Measurements from ENCODE around the gene XPNPEP3. TPM values are rescaled to one million over a fixed set of nuclear protein-coding genes. Genes with fewer than 3 reads are reported as not detected.

The XPNPEP3 gene
- total RNA-seq, 2 donors from 2014 or later, result 27.6 to 32.7 TPM

- Histone ChIP-seq H3K9me3 (ENCODE audit: control insufficient read depth, low read length) (no peaks in the 10 kb centered on the region), H3K36me3 (ENCODE audit: control insufficient read depth, insufficient read depth, low read length) (peaks cover 55% of the 10 kb centered on the region), H3K9ac (ENCODE audit: extremely low read depth, low read length, poor library complexity, severe bottlenecking) (peak overlapping the region; percentile 99), H3K27ac (ENCODE audit: low read depth, low read length) (no peak overlapping the region), H3K27me3 (ENCODE audit: control insufficient read depth, insufficient read depth, low read length, poor library complexity, severe bottlenecking) (no peaks in the 10 kb centered on the region), H3K4me3 (ENCODE audit: low read length) (peak overlapping the region; percentile 95), H3K4me1 (ENCODE audit: control insufficient read depth, insufficient read depth, low read length) (peaks cover 13% of the 10 kb centered on the region)
- Mint-ChIP-seq H3K27ac (peak overlapping the region; percentile 71), H3K9me3 (no peaks in the 10 kb centered on the region), H3K4me3 (peak overlapping the region; percentile 95), H3K36me3 (ENCODE audit: low read depth) (peaks cover 17% of the 10 kb centered on the region), H3K27me3 (ENCODE audit: insufficient read depth) (no peaks in the 10 kb centered on the region), H3K4me1 (peaks cover 43% of the 10 kb centered on the region)
- WGBS, 2 experiments (ENCODE audit: insufficient coverage in 1 of 2, insufficient read length in 1 of 2), result 94 to 100% methylated on average over 1 to 2 of the region's 3 CpGs
- no peak for DNase-seq
- no peak for TF ChIP-seq CTCF (conservative IDR thresholded peaks at IDR 0.05)
These were observed 3.0 kb upstream of the XPNPEP3 start for GRCh38 chr22:40853961-40854360.

- peaks cover 46% of the 10 kb centered on the region for H3K36me3 ChIP-seq (ENCODE audit: control insufficient read depth, insufficient read depth, low read length)
- Mint-ChIP-seq H3K4me3 (peak overlapping the region; percentile 95), H3K36me3 (ENCODE audit: low read depth) (peaks cover 8% of the 10 kb centered on the region), H3K27me3 (ENCODE audit: insufficient read depth) (no peaks in the 10 kb centered on the region), H3K27ac (peak overlapping the region; percentile 100), H3K4me1 (peaks cover 45% of the 10 kb centered on the region), H3K9me3 (no peaks in the 10 kb centered on the region)
- 54 to 58% methylated on average over 9 to 17 of the region's 20 CpGs for WGBS, 2 experiments (ENCODE audit: insufficient coverage in 1 of 2, insufficient read length in 1 of 2)
- H3K4me1 ChIP-seq (ENCODE audit: control insufficient read depth, insufficient read depth, low read length), result peaks cover 13% of the 10 kb centered on the region
- no peaks in the 10 kb centered on the region for H3K27me3 ChIP-seq (ENCODE audit: control insufficient read depth, insufficient read depth, low read length, poor library complexity, severe bottlenecking)
- TF ChIP-seq CTCF (conservative IDR thresholded peaks at IDR 0.05), result no peak
- DNase-seq, result peak; percentile 42
- H3K9me3 ChIP-seq (ENCODE audit: control insufficient read depth, low read length), result no peaks in the 10 kb centered on the region
- H3K4me3 ChIP-seq (ENCODE audit: low read length), result peak overlapping the region; percentile 95
- peak overlapping the region; percentile 99 for H3K9ac ChIP-seq (ENCODE audit: extremely low read depth, low read length, poor library complexity, severe bottlenecking)
- no peak overlapping the region for H3K27ac ChIP-seq (ENCODE audit: low read depth, low read length)
These were observed 1.6 kb upstream of the XPNPEP3 start for GRCh38 chr22:40855071-40855978.

GRCh38 chr22:40855979-40856512 is 902 bp upstream of the XPNPEP3 start:
- Histone ChIP-seq H3K27ac (ENCODE audit: low read depth, low read length) (peak overlapping the region; percentile 100), H3K9me3 (ENCODE audit: control insufficient read depth, low read length) (no peaks in the 10 kb centered on the region), H3K9ac (ENCODE audit: extremely low read depth, low read length, poor library complexity, severe bottlenecking) (peak overlapping the region; percentile 99), H3K27me3 (ENCODE audit: control insufficient read depth, insufficient read depth, low read length, poor library complexity, severe bottlenecking) (no peaks in the 10 kb centered on the region), H3K36me3 (ENCODE audit: control insufficient read depth, insufficient read depth, low read length) (peaks cover 46% of the 10 kb centered on the region), H3K4me3 (ENCODE audit: low read length) (peak overlapping the region; percentile 95), H3K4me1 (ENCODE audit: control insufficient read depth, insufficient read depth, low read length) (peaks cover 13% of the 10 kb centered on the region)
- no peak for TF ChIP-seq CTCF (conservative IDR thresholded peaks at IDR 0.05)
- Mint-ChIP-seq H3K4me3 (peak overlapping the region; percentile 95), H3K4me1 (peaks cover 45% of the 10 kb centered on the region), H3K27me3 (ENCODE audit: insufficient read depth) (no peaks in the 10 kb centered on the region), H3K36me3 (ENCODE audit: low read depth) (peaks cover 11% of the 10 kb centered on the region), H3K27ac (peak overlapping the region; percentile 100), H3K9me3 (no peaks in the 10 kb centered on the region)
- WGBS, 2 experiments (ENCODE audit: insufficient coverage in 1 of 2, insufficient read length in 1 of 2), result 1 to 2% methylated on average over 7 to 25 of the region's 29 CpGs
- peak; percentile 74 for DNase-seq
